Chondrocyte (in vitro differentiated cells): ENCODE results near the gene THSD4. TPM values are rescaled to one million over a fixed set of nuclear protein-coding genes. Genes with fewer than 3 reads are reported as not detected.

ENCODE experiments used
- DNase-seq: peaks from one replicate; pipeline ENCODE4 v3.0.0; 2021; ENCODE audit warnings: mixed read lengths, low spot score
- H3K27ac Mint-ChIP-seq: one replicate; pipeline ENCODE4 v1.8.0; 2021; ENCODE audit warnings: mild to moderate bottlenecking, moderate library complexity, mixed read lengths; ENCODE audit not compliant: unreplicated experiment
- H3K27me3 Mint-ChIP-seq: 2 replicates; pipeline ENCODE4 v1.8.0; 2021; ENCODE audit warnings: low read depth, mixed read lengths
- H3K36me3 Mint-ChIP-seq: 2 replicates; pipeline ENCODE4 v1.8.0; 2021; ENCODE audit warnings: low read depth, mixed read lengths
- H3K4me1 Mint-ChIP-seq: 2 replicates; pipeline ENCODE4 v1.8.0; 2021; ENCODE audit warnings: low read depth, mild to moderate bottlenecking, mixed read lengths
- H3K4me3 Mint-ChIP-seq: one replicate; pipeline ENCODE4 v1.8.0; 2021; ENCODE audit warnings: mild to moderate bottlenecking, moderate library complexity, mixed read lengths; ENCODE audit not compliant: unreplicated experiment
- H3K9me3 Mint-ChIP-seq: 2 replicates; pipeline ENCODE4 v1.8.0; 2021; ENCODE audit warnings: low read depth, mixed read lengths
- CTCF ChIP-seq: fragments of 200-600 bp; sonication (generic); IDR thresholded peaks from 2 replicates; pipeline ENCODE4 v1.5.0; 2021; ENCODE audit warnings: antibody characterized with exemption, mild to moderate bottlenecking, moderate library complexity
- total RNA-seq: library from RNA; stranded (reverse); gene quantifications from 3 replicates; pipeline ENCODE4 v1.2.1, GENCODE V29; 2021

Gene THSD4
- total RNA-seq, 1 donor from 2014 or later, result 3.4 TPM

- TF ChIP-seq CTCF, result no peak
- Mint-ChIP-seq H3K4me1 (peaks cover 11% of the 10 kb centered on the region), H3K27me3 (no peaks in the 10 kb centered on the region), H3K27ac (no peak overlapping the region), H3K9me3 (no peaks in the 10 kb centered on the region), H3K4me3 (no peak overlapping the region), H3K36me3 (no peaks in the 10 kb centered on the region)
- no peak for DNase-seq
Observed at GRCh38 chr15:71118881-71119632, 3.8 kb downstream of the THSD4 start.

GRCh38 chr15:71120428-71120944 is 5.2 kb downstream of the THSD4 start:
- Mint-ChIP-seq H3K4me1 (peaks cover 15% of the 10 kb centered on the region), H3K9me3 (no peaks in the 10 kb centered on the region), H3K36me3 (no peaks in the 10 kb centered on the region), H3K27me3 (no peaks in the 10 kb centered on the region), H3K27ac (no peak overlapping the region), H3K4me3 (no peak overlapping the region)
- no peak for TF ChIP-seq CTCF
- no peak for DNase-seq

GRCh38 chr15:71121442-71121841 is 6.2 kb downstream of the THSD4 start:
- H3K4me1 Mint-ChIP-seq, result peaks cover 15% of the 10 kb centered on the region
- no peaks in the 10 kb centered on the region for H3K27me3 Mint-ChIP-seq
- H3K9me3 Mint-ChIP-seq, result no peaks in the 10 kb centered on the region
- no peak for DNase-seq
- H3K27ac Mint-ChIP-seq, result no peak overlapping the region
- no peak overlapping the region for H3K4me3 Mint-ChIP-seq
- no peak for TF ChIP-seq CTCF
- no peaks in the 10 kb centered on the region for H3K36me3 Mint-ChIP-seq

GRCh38 chr15:71124937-71125790 is 9.9 kb downstream of the THSD4 start:
- no peak for DNase-seq
- Mint-ChIP-seq H3K27me3 (no peaks in the 10 kb centered on the region), H3K27ac (no peak overlapping the region), H3K4me3 (no peak overlapping the region), H3K4me1 (peaks cover 11% of the 10 kb centered on the region), H3K9me3 (no peaks in the 10 kb centered on the region), H3K36me3 (no peaks in the 10 kb centered on the region)
- TF ChIP-seq CTCF, result no peak

GRCh38 chr15:71125831-71126450 is 10.7 kb downstream of the THSD4 start:
- H3K4me1 Mint-ChIP-seq, result peaks cover 11% of the 10 kb centered on the region
- H3K9me3 Mint-ChIP-seq, result no peaks in the 10 kb centered on the region
- H3K27me3 Mint-ChIP-seq, result no peaks in the 10 kb centered on the region
- no peak overlapping the region for H3K4me3 Mint-ChIP-seq
- H3K27ac Mint-ChIP-seq, result no peak overlapping the region
- peak; percentile 34 for TF ChIP-seq CTCF
- no peak for DNase-seq
- no peaks in the 10 kb centered on the region for H3K36me3 Mint-ChIP-seq
